Trophoblast cell (in vitro differentiated cells and primary cell): Measurements from ENCODE around the gene TMEM219.
A peak's percentile ranks its signal among the peaks of the same experiment; 100 is the strongest.
"Not testable (repeated sequence)": the region's sequence is repeated elsewhere in the genome, so short reads cannot be mapped to it uniquely, and the experiment has no call there.

ENCODE experiments used
- DNase-seq, 2 donors: peaks; one replicate each; pipeline ENCODE4 v3.0.0-alpha.2; 2016
- H2AFZ ChIP-seq: 2 replicates; pipeline ENCODE4 v1.6.1; 2013; ENCODE audit warnings: low read length, moderate library complexity, mild to moderate bottlenecking; ENCODE audit not compliant: insufficient read depth, poor library complexity
- H2AK5ac ChIP-seq: 2 replicates; pipeline ENCODE4 v1.6.1; 2013; ENCODE audit warnings: mild to moderate bottlenecking, low read length
- H2BK120ac ChIP-seq: 2 replicates; pipeline ENCODE4 v1.6.1; 2013; ENCODE audit warnings: low read length, mild to moderate bottlenecking, moderate library complexity; ENCODE audit not compliant: insufficient read depth, poor library complexity
- H2BK12ac ChIP-seq: 2 replicates; pipeline ENCODE4 v1.6.1; 2013; ENCODE audit warnings: mild to moderate bottlenecking, low read length, moderate library complexity
- H2BK5ac ChIP-seq: 2 replicates; pipeline ENCODE4 v1.6.1; 2013; ENCODE audit warnings: low read length, low read depth, moderate library complexity, mild to moderate bottlenecking; ENCODE audit not compliant: poor library complexity
- H3K14ac ChIP-seq: 2 replicates; pipeline ENCODE4 v1.6.1; 2013; ENCODE audit warnings: mild to moderate bottlenecking, low read length
- H3K18ac ChIP-seq: 2 replicates; pipeline ENCODE4 v1.6.1; 2013; ENCODE audit warnings: mild to moderate bottlenecking, low read length
- H3K23ac ChIP-seq: 2 replicates; pipeline ENCODE4 v1.6.1; 2013; ENCODE audit warnings: low read length
- H3K27ac ChIP-seq: 2 replicates; pipeline ENCODE4 v1.5.1; 2013; ENCODE audit warnings: low read depth, mild to moderate bottlenecking, inconsistent platforms, low read length, moderate library complexity
- H3K27me3 ChIP-seq: 2 replicates; pipeline ENCODE4 v1.6.1; 2013; ENCODE audit warnings: inconsistent platforms, mild to moderate bottlenecking, low read length, moderate library complexity; ENCODE audit not compliant: insufficient read depth
- H3K36me3 ChIP-seq, 2 experiments: 1 replicate in 1 of 2; 2 replicates in 1 of 2; pipeline ENCODE4 v1.6.1; 2013; ENCODE audit warnings: low read length in 2 of 2, mild to moderate bottlenecking in 2 of 2, moderate library complexity in 1 of 2; ENCODE audit not compliant: insufficient read depth in 2 of 2, control insufficient read depth in 1 of 2
- H3K4ac ChIP-seq: 2 replicates; pipeline ENCODE4 v1.6.1; 2013; ENCODE audit warnings: low read depth, mild to moderate bottlenecking, low read length, moderate library complexity
- H3K4me1 ChIP-seq, 2 experiments: 1 replicate in 1 of 2; 2 replicates in 1 of 2; pipeline ENCODE4 v1.6.1; 2013; ENCODE audit warnings: low read length in 2 of 2, mild to moderate bottlenecking in 2 of 2, moderate library complexity in 1 of 2; ENCODE audit not compliant: insufficient read depth in 2 of 2, control insufficient read depth in 1 of 2
- H3K4me2 ChIP-seq: 2 replicates; pipeline ENCODE4 v1.6.1; 2013; ENCODE audit warnings: inconsistent platforms, mild to moderate bottlenecking, low read length, moderate library complexity
- H3K4me3 ChIP-seq: 2 replicates; pipeline ENCODE4 v1.5.1; 2013; ENCODE audit warnings: mild to moderate bottlenecking, low read depth, low read length, inconsistent platforms
- H3K79me1 ChIP-seq: one replicate; pipeline ENCODE4 v1.6.1; 2013; ENCODE audit warnings: low read length
- H3K79me2 ChIP-seq: 2 replicates; pipeline ENCODE4 v1.6.1; 2013; ENCODE audit warnings: low read length, mild to moderate bottlenecking; ENCODE audit not compliant: control insufficient read depth, insufficient read depth, poor library complexity
- H3K9ac ChIP-seq: 2 replicates; pipeline ENCODE4 v1.6.1; 2013; ENCODE audit warnings: mild to moderate bottlenecking, low read length
- H3K9me3 ChIP-seq: 2 replicates; pipeline ENCODE4 v1.6.1; 2013; ENCODE audit warnings: low read depth, mild to moderate bottlenecking, control low read depth, inconsistent platforms, low read length; ENCODE audit not compliant: insufficient read depth
- H4K12ac ChIP-seq: 2 replicates; pipeline ENCODE4 v1.6.1; 2013; ENCODE audit warnings: low read depth, mild to moderate bottlenecking, low read length, moderate library complexity
- H4K8ac ChIP-seq: 2 replicates; pipeline ENCODE4 v1.6.1; 2013; ENCODE audit warnings: low read depth, mild to moderate bottlenecking, low read length, moderate library complexity
- H4K91ac ChIP-seq: one replicate; pipeline ENCODE4 v1.6.1; 2013; ENCODE audit warnings: low read depth, mild to moderate bottlenecking, low read length, moderate library complexity
- WGBS: extraction: QIAGEN DNeasy Blood & Tissue Kit; methylation state at CpG from one replicate; pipeline ENCODE4 v1.1.7; 2013; ENCODE audit warnings: missing lambda C conversion rate; ENCODE audit not compliant: insufficient read length, insufficient coverage; ENCODE audit errors: extremely low coverage; 5-methylcytosine and 5-hydroxymethylcytosine counted together

TMEM219 gene

DNA sequence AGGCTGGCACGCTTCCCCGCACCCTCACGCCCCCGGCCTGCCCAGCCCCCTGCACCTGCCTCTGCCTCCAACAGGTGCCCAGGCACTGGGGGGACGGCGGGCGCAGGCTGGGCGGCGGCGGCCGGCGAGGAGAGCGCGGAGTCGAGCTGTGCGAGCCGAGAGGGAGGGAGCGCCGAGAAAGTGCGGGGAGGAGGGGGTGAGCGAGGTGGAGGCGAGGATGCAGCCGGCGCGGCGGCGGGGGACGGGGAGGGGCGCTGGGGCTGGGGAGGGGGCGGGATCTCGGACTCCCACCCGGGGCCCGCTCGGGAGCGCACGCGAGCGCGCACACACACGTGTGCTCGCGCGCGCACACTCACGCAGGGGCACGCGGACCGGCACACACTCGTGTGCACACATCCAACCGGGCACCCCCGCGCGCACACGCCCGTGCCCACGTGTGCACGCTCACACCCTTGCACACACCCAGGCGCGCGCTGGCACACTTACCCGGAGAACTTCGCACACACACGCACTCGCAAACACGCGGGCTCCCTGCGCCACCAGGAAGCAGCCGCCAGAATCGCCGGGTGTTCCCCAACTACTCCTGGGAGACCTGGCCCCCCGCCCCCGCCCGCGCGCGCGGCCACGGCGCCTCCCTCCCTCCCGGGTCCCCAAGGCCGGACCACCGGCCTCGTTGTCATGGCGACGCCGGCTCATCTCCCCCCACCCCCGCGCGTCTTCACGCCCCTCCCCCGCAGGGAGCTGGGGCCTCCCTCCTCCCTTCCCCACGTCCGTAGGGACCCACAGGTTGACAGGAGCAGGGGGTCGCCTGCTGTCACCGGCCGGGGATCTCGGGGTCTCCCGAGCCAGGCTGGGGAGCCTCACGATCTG is 49.2 kb downstream of the TMEM219 start, which contains the start of gene DOC2A:
DOC2A (minus strand) TSS at position 184 of the 870 bp plus-strand sequence. CDS start 805 bp downstream, outside the sequence.
- Histone ChIP-seq H3K4me1 (peaks cover 2% of the 10 kb centered on the region in 2 experiments), H3K79me1 (no peaks in the 10 kb centered on the region), H2BK5ac (no peak within 1 kb of the TSS), H3K18ac (no peak within 1 kb of the TSS), H2BK12ac (no peak within 1 kb of the TSS), H4K91ac (no peak within 1 kb of the TSS), H3K14ac (no peak within 1 kb of the TSS), H3K79me2 (no peaks in the 10 kb centered on the region), H3K4ac (no peak within 1 kb of the TSS), H3K4me3 (peak within 1 kb of the TSS; percentile 67), H3K23ac (no peak within 1 kb of the TSS), H4K12ac (no peak within 1 kb of the TSS), H4K8ac (no peak within 1 kb of the TSS), H3K36me3 (peaks cover 1 to 2% of the 10 kb centered on the region in 2 experiments), H2AFZ (peak within 1 kb of the TSS; percentile 72), H3K9me3 (peaks cover 5% of the 10 kb centered on the region), H2AK5ac (no peak within 1 kb of the TSS), H3K9ac (no peak within 1 kb of the TSS), H3K4me2 (peak within 1 kb of the TSS; percentile 89), H3K27me3 (peaks cover 21% of the 10 kb centered on the region), H2BK120ac (no peak within 1 kb of the TSS), H3K27ac (no peak within 1 kb of the TSS)
- no peak for DNase-seq
- no CpG with 5 or more reads among the region's 99 CpGs for WGBS

GRCh38 chr16:30011714-30012504 is 50.0 kb downstream of the TMEM219 start:
- no peaks in the 10 kb centered on the region for H3K79me1 ChIP-seq
- H4K8ac ChIP-seq = no peak overlapping the region
- no peak overlapping the region for H2BK120ac ChIP-seq
- peaks cover 2% of the 10 kb centered on the region in 2 experiments for H3K4me1 ChIP-seq
- no peak overlapping the region for H2AFZ ChIP-seq
- no peak overlapping the region for H3K9ac ChIP-seq
- WGBS = no CpG with 5 or more reads among the region's 31 CpGs
- H3K4ac ChIP-seq = no peak overlapping the region
- H3K18ac ChIP-seq = no peak overlapping the region
- H3K27me3 ChIP-seq = peaks cover 21% of the 10 kb centered on the region
- no peak overlapping the region for H3K27ac ChIP-seq
- H3K23ac ChIP-seq = no peak overlapping the region
- H2BK5ac ChIP-seq = no peak overlapping the region
- no peaks in the 10 kb centered on the region for H3K79me2 ChIP-seq
- peaks cover 5% of the 10 kb centered on the region for H3K9me3 ChIP-seq
- DNase-seq = no peak
- H2AK5ac ChIP-seq = no peak overlapping the region
- H4K12ac ChIP-seq = no peak overlapping the region
- no peak overlapping the region for H3K14ac ChIP-seq
- H3K4me3 ChIP-seq = no peak overlapping the region
- H3K36me3 ChIP-seq = no peaks in the 10 kb centered on the region
- H3K4me2 ChIP-seq = peak overlapping the region; percentile 89
- no peak overlapping the region for H2BK12ac ChIP-seq
- H4K91ac ChIP-seq = no peak overlapping the region

- not testable (repeated sequence) for H4K12ac ChIP-seq, H2AK5ac ChIP-seq, H2BK120ac ChIP-seq, H3K79me2 ChIP-seq, H3K4me2 ChIP-seq, H3K23ac ChIP-seq, H3K14ac ChIP-seq, H3K4me3 ChIP-seq, H3K4me1 ChIP-seq, H3K4ac ChIP-seq, H3K9me3 ChIP-seq, H3K27ac ChIP-seq, H2AFZ ChIP-seq, H3K36me3 ChIP-seq, H2BK5ac ChIP-seq, DNase-seq, H4K91ac ChIP-seq, H2BK12ac ChIP-seq, H4K8ac ChIP-seq, H3K79me1 ChIP-seq, H3K9ac ChIP-seq, H3K18ac ChIP-seq
- H3K27me3 ChIP-seq = peaks cover 21% of the 10 kb centered on the region
- no CpG with 5 or more reads among the region's 14 CpGs for whole genome bisulfite sequencing
Observed at GRCh38 chr16:30012598-30012997, 50.7 kb downstream of the TMEM219 start.

DNA sequence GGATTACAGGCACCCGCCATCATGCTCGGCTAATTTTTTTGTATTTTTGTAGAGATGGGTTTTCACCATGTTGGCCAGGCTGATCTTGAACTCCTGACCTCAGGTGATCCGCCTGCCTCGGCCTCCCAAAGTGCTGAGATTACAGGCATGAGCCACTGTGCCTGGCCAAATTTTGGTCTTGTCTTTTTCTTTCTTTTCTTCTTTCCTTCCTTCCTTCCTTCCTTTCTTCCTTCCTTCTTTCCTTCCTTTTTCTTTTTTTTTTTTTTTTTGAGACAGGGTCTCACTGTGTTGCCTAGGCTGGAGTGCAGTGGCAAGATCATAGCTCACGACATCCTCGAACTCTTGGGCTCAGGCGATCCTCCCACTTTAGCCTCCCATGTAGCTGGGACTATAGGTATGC is 53.6 kb downstream of the TMEM219 start:
- not testable (repeated sequence) for H2BK12ac ChIP-seq, H3K36me3 ChIP-seq, H3K4ac ChIP-seq, DNase-seq, H2BK120ac ChIP-seq, H2AFZ ChIP-seq, H4K91ac ChIP-seq, H3K9ac ChIP-seq, H3K23ac ChIP-seq, H3K4me1 ChIP-seq, H2BK5ac ChIP-seq, H3K79me2 ChIP-seq, H3K79me1 ChIP-seq, H3K4me3 ChIP-seq, H2AK5ac ChIP-seq, H4K12ac ChIP-seq, H3K4me2 ChIP-seq, H3K18ac ChIP-seq, H3K9me3 ChIP-seq, H3K14ac ChIP-seq, H3K27ac ChIP-seq, H4K8ac ChIP-seq
- peaks cover 15% of the 10 kb centered on the region for H3K27me3 ChIP-seq
- no CpG with 5 or more reads among the region's 7 CpGs for WGBS
